HG02588 (cell line): Measurements from ENCODE around the gene SLITRK3.
"Not testable (repeated sequence)": the region's sequence is repeated elsewhere in the genome, so short reads cannot be mapped to it uniquely, and the experiment has no call there.

Source experiments
- ATAC-seq: cut with Tn5 transposase; IDR thresholded peaks from one replicate; pipeline ENCODE4 v1.9.1; 2021; ENCODE audit warnings: mild to moderate bottlenecking, moderate library complexity; ENCODE audit not compliant: unreplicated experiment

The SLITRK3 gene

DNA sequence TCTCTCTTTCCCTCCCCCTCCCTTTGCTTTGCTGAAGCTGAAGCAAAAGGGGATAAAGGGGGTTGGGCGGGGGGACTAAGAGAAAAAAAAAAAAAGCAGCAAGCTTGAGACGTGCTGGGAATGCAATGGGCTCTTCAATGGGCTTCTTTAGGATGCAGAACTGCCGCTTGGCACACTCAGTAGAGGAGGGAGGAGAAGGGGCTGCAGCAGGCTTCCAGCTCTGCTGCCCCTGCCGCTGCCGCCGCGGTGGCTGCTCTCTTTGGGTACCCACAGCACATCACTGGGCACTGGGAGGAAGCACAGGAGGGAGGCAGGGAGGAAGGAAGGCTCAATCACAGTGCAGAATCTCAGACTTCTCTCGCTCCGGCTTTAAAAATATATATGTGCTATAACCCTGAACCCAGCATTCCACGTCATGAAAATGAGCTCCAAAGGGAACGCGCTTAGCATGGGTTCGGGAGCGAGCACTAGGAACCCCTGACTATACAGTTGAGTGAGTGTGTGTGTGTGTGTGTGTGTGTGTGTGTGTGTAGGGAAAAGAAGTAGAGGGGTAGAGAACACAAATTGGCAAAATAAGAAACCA is 3.5 kb downstream of the SLITRK3 start:
- no peak for ATAC-seq

GRCh38 chr3:165191491-165191890 is 4.7 kb downstream of the SLITRK3 start:
- no peak for ATAC-seq

GRCh38 chr3:165188452-165188851 is 7.7 kb downstream of the SLITRK3 start:
- no peak for ATAC-seq

- ATAC-seq = peak; percentile 94
Measured at GRCh38 chr3:165185707-165186327, 10.4 kb downstream of the SLITRK3 start.

DNA sequence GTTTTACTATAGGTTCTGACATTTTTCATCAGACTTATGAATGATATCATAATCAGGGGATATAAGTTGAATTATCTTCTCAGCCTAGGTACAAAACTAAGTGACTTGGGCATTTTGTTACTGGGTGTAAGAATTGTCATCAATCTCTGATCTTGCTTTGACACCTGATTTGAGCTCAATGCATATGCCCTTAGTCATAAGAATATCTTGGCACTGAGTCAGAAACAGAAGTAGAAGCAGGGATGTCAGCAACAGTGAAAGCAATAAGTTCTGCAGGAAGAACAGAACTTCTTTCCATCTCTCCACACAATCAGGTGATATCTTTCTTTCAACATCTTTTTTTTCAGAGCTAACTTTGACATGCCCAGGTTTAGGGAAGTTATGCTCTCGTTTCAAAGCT is 14.6 kb downstream of the SLITRK3 start:
- ATAC-seq = no peak

GRCh38 chr3:165170236-165170635 is 25.9 kb downstream of the SLITRK3 start:
- ATAC-seq = no peak

GRCh38 chr3:165169368-165169767 is 26.8 kb downstream of the SLITRK3 start:
- no peak for ATAC-seq

- ATAC-seq = no peak
Measured at GRCh38 chr3:165162883-165163282, 33.3 kb downstream of the SLITRK3 start.

DNA sequence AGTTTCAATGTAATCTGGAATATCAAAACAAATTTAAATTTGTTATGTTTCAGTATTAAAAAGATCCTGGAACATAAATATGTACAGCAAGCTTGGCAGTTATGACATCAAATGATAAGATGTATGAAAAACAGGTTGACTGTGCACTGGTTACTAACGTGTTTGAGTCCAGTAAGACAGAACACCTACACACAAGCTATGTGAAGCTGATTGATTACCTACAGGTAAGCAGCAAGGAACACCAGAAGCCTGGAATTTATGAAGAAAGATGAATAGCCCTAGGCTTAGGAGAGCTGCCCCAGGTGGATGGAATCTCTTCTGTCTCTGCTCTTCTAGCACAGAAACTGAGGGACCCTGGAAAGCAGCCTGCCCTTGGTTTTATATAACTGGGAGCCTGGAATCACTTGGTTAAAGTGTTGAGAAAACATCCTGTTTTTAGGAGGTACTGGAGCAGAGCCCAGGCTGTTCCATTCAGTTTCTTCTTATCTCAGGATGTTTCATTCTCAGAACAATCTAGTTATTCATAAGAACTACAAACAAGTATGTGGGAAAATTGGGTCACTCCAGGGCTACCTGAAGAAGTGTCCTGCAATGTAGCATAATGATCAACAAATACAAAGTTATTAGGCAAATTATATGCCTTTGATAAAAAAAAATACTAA is 36.3 kb downstream of the SLITRK3 start:
- no peak for ATAC-seq

DNA sequence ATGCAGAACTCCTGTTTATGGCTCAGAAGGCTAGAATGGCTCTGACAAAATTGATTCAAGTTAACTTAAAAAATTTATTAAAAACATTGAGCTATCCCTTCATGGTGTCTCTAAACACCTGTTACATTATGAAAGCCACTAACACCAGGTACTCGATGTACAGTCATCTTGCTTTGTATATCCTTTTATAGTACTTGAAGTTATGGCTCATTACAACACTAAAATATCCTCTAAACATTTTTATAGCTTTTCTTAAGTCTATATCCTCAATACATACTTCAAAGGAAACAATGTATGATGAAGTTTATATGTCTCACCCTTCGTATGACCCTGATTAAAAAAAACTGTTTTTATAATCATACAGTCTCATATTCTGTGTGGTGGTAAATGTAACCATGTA is 38.2 kb downstream of the SLITRK3 start:
- no peak for ATAC-seq

DNA sequence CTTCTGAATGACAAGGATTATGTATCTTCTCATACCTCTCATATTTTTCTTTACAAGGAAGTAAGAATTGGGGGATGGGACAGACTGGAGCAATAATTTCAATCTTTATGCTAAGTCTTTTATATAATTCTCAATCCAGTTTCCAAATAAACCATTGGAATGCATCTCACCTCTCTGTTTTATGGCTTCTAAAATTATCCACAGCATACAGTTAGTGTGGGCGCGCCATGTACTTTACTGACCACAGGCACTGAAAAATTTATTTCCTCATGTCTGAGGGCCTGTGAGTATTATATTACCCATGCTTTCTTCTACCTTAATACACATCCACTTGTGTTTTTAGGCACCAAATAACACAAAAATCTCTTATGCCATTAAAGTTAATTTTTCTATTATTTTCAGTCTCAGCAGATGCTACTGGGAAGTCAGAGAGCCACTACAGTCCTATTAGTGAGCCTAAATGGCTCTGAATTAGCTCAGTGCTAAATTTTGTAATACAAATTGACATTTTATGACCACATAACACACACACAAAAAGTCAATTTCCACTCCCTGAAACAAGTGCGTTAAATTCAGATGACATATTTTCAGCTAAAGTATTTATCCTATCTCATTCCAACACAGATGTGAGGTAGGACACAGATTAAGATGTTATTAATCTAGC is 39.3 kb downstream of the SLITRK3 start:
- no peak for ATAC-seq

- no peak for ATAC-seq
Measured at GRCh38 chr3:165148876-165149441, 47.2 kb downstream of the SLITRK3 start.

- ATAC-seq = no peak
Measured at GRCh38 chr3:165144271-165144670, 51.9 kb downstream of the SLITRK3 start.

GRCh38 chr3:165139918-165140317 is 56.3 kb downstream of the SLITRK3 start:
- ATAC-seq = not testable (repeated sequence)
